ENCODE data around the gene FGF10.

FGF10 gene

DNA sequence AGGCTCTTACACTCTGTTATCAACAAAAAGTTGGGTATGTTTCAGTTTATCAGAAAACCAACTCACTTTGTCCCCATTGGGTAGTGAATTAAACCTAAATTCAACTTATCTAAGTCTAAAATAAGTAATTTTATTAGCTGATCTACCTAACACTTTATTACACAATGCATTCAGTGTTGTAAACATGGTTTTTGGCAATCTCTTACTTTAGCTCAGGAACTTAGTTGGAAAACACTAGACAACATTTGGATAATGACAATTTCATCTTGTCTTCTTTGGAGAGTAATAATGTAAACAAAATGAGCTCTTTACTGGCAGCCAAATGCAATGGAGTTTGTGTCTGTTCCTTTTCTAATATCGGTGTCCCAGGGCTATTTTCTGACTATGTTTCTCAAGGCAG, 33.0 kb downstream of the FGF10 start:
- no peak for DNase-seq (ENCODE audit: low read depth)

DNA sequence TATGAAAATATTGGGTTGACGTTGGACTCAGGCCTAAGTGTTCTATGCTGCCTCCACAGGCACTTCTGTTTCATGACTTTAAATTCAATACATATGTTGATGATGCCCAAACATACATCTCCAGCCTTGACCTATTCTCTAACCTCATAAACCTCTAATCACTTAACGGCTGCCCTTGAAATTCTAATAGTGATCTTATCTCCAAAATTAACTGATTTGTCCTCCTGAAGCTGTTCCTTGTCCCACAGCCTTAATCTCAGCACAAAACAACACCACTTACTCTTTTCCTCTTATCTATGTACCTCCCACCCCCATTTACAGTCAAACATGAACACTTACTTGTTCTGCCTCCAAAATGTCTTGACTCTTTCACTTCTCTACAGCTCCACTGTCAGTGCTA, 43.3 kb downstream of the FGF10 start:
- DNase-seq (ENCODE audit: low read depth), result no peak

DNA sequence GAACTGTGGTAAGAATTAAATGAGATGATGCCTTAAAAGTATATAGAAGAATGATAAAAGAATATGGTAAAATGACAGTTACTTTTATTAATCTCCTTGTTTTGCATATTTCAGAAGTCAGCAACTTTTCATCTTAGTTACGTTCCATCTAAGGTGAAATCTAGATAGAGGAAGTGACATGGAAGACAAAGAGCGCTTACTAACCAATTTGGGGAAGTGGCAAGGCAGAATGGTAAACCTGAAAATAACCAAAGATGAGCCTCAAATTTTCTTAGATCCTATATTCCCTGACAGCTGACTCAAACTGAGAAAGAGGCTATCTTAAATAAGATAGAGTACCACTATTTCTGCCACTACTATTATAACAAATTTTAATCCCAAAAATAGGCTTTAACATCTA, 52.5 kb downstream of the FGF10 start:
- no peak for DNase-seq (ENCODE audit: low read depth)

DNA sequence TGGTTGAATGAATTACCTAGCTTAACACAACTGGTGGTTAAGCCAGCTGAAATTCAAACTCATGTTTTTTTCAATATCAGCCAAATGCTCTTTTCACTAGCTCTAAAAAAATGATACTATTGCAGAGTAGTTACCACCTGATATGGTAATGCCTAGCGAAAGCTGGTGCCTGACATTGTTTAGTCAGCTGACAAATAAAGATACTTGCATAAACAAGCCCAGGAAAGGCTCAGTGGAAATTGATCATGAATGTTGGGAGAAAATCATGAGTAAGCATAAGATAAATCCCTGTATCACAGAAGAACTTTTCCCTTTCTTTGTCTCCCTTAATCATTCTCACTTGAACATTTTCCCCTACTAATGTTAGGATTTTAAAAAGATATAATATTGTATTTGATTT, 54.6 kb downstream of the FGF10 start:
- DNase-seq (ENCODE audit: low read depth), result no peak

DNA sequence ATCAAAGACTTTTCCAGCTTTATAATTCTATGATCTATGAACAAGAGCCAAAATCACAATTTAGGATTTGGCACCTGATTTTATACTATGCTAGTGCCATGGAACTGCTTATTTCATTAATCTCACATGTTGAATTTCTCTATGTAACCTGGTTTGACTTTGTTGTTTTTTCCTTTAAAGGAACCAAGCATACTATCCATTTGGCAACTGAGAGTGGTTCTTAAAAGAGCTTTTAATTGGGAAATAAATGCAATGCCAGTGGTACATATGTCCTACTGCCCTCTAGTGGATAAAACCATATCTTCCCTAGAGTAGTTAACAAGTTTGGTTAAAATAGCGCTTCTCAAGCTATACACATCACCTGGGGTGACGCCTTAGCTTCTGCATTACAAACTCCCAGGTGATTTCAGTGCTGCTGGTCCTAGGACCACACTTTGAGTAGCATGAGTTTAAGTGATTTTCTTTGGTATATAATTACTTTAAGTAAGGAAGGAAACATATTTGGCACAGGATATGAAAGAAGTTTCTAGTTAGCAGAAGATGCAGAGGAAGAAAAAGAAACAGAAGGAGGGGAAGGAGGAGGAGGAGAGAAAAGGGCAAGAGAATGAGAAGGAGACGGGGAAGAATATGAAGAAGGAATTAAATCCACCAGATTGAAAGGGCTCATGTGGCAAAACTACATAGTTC, 56.8 kb downstream of the FGF10 start:
- DNase-seq (ENCODE audit: low read depth), result peak; percentile 41

DNA sequence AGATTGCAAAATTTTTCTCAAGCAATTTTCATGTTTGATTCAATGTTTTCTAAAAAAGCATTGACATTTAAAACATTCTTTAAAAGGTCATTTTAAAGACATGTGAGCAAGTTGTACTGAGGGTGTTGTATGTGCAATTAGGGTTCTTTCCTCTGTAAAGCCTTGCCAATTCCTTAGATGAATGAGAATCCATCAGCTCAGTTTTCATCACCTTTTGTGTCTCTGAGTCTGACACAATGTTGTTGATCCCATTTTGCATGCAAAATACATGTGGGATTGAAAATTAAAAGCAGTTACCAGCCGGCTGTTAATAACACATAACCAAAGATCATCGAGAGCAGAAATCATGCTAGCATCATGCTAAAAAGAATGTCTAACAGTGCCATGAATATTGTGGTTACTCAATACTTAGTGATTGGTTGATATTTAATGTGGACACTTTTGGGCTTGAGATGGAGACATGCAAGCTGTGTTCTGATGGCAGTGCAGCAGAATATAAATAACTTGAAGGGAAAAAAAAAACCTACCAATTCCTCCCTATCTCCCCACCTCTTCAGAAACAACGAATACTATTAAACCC, 57.7 kb downstream of the FGF10 start:
- DNase-seq (ENCODE audit: low read depth), result no peak

DNA sequence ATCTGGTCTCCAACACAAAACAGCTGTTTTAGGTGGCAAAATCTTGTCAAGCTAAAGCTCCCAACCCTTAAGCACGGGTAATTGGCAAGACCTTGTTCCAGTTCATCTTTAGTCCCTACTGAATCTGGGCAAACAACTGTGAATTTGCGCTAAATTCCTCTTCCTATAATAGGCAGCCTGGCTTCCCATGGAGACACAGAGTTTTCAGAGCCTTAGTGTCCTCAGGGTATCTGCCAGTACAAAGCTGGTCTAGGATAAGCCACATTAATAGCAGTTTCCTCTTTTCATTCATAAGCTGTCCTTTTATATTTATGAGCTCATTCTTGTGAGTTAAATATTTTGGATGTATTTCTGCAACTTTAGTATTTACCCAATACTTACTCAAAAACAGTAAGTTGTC, 59.5 kb downstream of the FGF10 start:
- no peak for DNase-seq (ENCODE audit: low read depth)

DNA sequence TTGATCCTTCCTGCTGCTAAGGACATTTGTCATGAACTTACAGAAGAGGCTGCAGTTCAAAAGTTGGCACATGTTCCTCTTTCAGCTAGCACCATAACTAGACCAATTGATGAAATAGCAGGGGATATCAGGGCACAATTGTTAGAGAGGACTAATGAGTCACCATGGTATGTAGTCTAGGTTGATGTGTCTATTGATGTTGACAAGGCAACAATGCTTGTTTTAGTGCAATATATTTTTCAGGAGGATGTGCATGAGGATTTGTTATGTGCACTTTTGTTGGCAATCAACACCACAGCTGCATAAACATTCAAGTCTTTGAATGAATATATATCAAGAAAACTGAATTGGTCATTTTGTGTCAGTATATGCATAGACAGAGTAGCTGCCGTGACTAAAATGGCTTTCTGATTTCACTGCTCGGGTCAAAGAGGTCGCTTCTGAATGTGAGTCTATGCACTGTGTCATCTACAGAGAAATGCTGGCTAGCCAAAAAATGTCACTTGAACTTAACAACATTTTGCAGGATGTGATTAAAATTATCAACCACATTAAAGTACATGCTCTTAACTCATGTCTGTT, 68.0 kb downstream of the FGF10 start:
- DNase-seq (ENCODE audit: low read depth), result no peak

DNA sequence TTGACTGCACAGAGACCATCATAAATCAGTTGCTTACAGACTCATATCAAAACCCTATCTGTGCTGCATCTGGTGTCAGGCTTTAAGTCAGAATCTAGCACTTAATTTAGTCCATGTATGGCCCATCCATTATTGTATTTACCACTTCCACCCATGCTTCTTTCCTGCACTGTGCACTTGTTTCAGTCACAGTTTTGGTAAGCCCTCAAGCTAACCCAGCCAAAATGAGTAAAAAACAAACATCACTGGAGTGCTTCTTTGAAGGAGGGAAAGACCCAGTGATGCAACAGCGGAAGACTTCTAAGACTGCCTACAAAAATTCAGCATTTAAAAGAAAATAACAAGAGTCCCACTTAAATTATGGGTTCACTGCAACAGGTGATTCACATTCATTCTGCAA, 69.0 kb downstream of the FGF10 start:
- DNase-seq (ENCODE audit: low read depth), result no peak

DNA sequence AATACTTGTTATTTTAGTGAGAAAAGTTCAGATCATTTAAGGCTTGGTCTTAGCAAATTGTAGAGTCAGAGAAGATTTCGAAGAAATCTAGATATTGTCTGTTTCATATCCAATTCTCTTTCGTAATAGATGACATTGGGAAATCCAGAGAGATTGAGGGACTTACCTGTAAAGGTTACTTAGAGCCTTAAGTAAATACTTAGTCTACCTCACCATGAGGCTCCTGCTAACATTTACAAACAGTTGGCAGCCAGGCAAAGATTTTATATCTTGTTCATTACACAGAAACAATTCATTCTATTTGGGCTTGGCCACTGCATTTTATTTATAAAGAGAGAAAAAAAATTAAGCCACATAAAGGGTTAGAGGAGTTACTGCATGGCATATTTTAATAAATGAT, 70.3 kb downstream of the FGF10 start:
- no peak for DNase-seq (ENCODE audit: low read depth)

DNA sequence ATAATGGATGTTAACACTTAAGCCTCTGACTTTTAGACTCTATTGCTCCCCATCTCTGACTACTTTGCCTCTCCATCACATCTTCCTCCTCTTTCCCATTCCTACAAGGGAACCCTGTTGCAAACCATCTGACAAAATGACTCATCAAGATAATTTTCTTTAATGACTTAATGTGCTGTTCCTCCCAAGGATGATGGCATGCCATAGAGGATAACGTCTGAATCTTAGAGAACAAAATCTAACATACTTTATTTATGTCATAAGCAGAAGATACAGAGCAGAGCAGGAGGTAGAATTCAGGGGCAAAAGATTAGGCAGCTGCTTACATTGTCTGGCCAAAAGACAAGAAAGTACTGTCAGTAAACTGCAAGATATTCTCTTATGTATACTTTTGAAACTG, 76.8 kb downstream of the FGF10 start:
- no peak for DNase-seq (ENCODE audit: low read depth)

DNA sequence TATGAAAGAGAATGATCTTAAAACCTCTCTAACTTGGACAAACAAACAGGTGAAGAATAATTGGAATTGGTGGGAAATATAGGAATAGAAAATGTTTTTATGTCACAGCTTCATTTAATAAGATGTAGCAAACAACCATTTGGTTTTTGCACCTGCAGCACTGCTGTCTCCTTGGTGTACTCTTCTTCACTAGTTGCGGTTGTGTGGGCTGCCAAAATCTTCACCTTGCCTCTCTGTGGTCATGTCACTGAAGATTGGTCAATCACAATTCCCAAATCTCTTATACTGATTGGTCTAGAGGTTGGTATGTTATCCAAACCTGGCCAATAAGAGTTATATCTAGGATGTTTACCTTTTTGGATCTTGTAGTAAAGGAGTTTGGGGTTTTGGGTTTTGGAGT, 88.7 kb downstream of the FGF10 start:
- no peak for DNase-seq (ENCODE audit: low read depth)

DNA sequence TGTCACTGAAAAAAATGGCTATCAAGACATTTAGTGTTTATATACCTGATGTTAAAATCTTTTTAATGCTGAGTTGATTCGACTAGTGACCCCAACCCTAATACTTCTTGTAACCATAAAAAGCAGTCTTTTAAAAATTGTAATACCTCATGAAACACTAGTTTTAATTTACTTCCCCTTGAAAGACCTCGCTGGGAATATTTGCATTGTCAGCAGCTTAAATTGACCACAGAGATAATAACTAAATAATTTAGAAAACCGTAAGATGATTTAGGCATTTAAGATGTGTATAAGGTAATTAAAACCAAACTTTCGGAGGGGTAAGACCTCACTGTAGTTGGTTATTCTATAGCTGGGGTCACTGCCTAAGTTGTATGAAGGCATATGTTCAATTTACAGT, 89.8 kb downstream of the FGF10 start:
- no peak for DNase-seq (ENCODE audit: low read depth)

DNA sequence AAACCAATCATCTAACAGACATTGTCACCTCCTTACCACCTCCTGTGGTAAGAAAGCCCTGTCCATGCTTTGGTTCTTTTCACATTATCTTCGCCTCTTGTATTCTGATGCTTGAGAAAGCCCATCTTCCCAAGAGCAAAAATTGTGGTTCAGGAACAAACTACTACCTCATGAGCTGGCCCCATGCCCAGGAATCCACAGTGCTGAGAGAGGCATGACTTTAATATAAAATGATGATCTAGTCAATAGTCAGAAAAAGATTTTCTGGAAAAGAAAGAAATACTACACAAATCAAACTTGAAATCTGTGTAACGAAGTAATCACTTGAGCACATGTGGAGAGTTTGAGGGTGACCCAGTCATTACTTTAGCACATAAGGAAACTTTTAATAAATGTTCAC, 94.7 kb downstream of the FGF10 start:
- no peak for DNase-seq (ENCODE audit: low read depth)

DNA sequence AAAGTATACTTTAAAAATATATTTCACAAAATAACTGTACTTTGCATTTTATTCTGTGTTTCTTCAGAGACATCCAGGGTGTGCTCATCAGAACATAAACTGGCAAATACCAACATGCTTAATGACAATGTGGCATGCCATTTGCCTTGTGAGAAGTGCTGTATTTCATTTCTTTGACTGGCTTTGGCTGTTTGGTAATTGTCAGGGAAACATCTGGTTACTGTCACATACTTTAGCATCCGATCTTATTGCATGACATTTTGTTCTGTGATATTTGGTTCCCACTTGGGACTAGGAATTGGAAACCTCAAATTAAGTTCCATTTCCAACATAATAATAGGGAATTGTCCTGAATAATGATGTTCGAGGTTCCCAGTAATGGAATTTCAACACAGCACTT, 96.5 kb downstream of the FGF10 start:
- DNase-seq (ENCODE audit: low read depth), result no peak

DNA sequence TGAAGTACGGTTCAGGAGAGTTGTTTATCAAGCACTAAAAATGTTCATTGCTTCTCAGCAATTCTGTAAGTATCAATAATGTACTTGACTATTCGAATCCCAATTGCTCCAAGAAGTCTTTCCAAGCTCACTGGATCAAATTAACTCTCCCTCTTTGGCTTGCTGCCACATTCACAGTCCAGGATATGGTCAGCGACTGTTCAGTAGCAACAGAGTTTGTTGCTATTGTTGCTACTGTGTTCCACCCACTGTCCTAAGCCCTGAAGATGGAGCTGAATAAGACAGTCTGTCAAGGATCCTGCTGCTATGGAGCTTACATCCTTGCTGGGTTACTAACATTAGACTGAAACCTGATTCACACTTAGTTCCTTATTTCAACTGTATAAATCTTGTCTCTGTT, 110.8 kb downstream of the FGF10 start:
- no peak for DNase-seq (ENCODE audit: low read depth)

DNA sequence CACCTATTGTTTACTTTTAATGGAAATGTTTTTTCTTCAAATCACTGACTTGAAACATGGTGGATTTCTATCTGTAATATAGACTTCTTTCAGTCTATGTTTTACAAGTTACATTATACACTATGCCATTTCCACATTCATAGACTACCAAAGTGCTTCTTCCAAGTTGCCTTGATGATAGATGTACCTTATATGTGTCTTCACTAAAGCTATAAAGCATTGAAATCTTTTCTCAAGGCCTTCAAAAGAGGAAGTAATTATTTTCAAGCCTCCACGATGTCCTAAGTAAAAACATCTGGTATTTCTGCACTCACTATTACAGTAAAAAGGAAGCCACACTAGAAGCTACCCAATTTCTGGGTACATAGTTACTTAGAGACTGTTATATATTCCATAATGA, 113.3 kb downstream of the FGF10 start:
- DNase-seq (ENCODE audit: low read depth), result no peak

DNA sequence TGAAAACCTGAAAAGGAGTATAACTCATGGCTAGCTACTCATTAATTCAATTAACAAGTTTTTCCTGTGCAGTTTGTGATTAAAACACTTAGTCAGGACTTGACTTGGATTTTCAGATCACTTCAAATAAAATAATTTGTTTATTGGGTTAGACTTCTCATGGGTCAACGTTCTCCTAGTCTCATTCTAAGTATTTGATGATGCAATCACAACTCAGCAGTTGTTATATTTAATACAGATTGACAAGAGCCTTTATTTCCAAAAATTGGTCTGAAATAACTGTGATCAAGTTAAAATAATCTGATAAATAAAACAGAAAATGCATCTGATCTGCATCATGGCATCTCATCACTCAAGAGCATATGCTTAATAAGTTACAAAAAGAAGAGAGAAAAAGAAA, 113.9 kb downstream of the FGF10 start:
- no peak for DNase-seq (ENCODE audit: low read depth)

DNA sequence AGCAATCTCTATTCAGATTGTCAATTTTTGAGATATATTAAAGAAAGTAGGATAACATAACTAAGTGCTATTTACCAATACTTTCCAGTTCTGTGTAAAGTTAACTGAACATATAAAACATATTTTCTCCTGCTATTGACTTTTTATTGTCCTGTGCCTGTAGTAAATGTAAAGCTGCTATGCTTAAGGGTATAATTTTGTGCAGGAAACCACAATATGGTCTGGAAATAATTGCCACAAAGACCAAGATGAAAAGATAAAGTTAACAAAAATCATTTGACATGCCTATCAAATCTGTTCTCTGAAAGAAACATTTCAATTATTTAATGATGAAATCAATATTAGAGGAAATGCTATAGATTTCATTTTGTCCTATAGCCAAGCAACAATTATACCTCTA, 121.3 kb downstream of the FGF10 start:
- DNase-seq (ENCODE audit: low read depth), result no peak

DNA sequence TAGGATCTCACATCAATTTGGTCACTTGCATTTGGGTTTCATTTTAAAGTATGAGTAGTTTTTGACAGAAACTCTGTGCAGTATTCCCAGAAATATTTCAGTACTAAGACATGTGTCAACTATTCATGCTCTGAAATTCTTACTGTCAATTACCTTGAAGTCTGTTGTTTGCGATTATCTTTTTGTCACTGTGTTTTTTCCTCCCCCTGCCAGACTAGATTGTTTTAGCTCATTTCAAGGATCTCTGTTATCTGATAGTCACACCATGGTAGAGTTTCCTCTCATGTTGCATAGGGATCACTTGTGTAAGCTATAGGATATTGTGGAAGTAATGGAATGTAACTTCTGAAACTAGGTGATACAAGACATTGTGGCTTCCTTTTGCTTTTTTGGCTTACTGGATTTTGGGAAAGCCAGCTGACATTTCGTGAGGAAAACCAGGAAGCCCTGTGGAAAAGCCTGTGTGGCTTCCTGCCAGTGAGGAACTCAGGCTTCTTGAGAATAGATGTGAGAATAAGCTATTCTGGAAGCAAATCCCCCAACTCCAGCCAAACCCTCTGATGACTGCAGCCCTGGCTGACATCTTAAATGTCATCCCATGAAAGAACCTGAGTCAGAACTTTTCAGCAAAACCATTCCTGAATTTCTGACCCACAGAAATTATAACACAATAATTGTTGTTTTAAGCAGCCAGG, 122.2 kb downstream of the FGF10 start:
- DNase-seq (ENCODE audit: low read depth), result no peak

DNA sequence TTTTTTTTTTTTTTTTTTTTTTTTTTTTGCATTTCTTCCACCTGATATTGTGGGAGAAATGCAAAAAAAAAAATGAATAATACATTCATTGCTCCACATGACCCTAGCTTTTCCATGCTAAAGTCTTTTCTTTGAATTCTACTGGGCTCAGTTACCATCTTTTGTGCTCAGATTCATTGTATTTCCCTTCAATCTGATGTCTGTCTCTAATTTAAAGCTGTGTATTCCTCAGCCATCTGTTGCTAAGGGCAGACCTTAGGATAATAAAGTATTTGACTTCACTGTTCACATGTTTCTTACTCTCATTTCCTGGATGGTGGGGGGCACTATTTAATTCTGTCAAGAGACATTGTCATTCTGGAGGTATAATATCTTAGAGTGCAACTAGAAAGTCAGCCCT, 123.5 kb downstream of the FGF10 start:
- no peak for DNase-seq (ENCODE audit: low read depth)

DNA sequence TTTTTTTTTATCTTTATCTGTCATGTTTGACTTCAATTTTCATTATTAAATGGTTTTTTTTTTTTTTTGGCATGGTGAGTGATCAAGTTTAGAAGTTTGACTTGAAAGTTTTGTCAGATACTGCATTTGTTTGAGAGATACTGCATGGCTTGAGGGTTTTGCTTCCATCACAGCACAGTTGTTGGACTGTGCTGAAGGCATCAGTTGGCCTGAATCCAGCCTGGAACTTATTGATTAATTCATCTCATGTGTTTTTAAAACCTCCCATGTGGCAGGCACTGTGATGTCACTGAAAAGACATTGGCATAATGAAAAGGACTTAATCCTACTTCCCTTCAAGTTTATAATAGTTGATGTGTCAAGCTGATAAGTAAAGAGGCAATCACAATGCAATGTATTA, 128.4 kb downstream of the FGF10 start:
- no peak for DNase-seq (ENCODE audit: low read depth)

DNA sequence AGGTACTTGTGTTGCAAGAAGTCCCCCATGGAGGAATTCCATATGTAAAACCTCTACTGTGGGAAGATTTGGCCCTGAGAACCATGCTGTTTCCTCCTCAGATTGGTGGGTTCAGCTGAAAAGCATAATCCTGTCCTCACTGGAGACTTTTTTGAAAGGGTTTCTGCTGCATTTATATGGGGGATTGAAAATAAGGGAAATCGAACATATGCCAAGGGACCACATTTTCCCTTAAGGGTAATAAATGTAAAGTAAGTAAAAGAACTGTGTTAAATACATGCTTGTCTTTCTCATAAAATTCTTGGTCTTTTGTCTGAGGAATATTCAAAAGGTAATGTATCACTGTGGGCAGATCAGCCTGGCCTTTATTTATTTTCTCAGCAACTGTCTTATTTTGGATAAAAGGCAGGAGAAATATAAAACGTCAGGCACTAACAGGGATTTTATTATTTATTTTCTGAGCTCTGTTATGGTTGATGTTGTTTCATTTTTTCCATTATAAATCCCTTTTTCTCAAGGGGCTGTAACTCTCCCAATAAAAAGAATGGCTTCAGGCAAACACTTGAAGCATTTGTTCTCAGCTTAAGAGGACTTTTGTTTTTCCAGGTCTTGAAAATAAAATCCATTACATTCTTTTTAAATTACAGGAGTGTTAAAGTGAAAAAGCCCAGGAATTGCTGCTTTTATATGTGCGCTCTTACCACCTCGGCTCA, 131.4 kb downstream of the FGF10 start:
- DNase-seq (ENCODE audit: low read depth), result no peak

Data from EH (cell line).